GM10847 (cell line): Measurements from ENCODE around the gene LPCAT1.
A peak's percentile ranks its signal among the peaks of the same experiment; 100 is the strongest.

ENCODE experiments used
- POLR2A ChIP-seq: IDR thresholded peaks from 2 replicates; pipeline ENCODE4 v1.6.1; 2011; ENCODE audit not compliant: insufficient read length; ENCODE audit errors: extremely low read depth

The LPCAT1 gene

DNA sequence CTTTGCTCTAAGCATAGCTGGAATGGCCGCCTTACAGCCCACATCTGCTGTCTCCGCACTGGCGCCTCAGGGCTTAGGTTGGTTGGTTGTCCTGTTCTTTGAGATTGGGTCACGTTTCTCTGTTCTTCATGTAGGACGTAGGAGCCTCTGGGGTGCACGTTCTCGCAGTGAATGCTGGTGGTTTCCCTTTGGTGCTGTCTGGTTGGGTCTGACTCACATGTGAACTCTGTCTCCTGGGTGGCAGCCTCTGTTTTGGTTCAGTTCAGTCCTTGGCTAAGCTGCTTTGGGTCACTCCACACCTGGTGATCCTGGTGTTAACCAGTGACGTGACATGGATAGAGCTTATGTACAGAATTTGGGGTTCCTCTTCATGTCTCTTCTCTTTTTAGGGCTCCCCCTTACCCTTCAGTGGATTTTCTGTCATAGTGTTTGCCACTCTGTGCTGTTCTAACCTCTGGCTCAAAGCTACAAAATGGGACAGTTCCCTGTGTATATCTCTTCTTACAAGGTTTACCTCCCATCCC, 12.6 kb upstream of the LPCAT1 start:
- peak; percentile 23 for TF ChIP-seq POLR2A

DNA sequence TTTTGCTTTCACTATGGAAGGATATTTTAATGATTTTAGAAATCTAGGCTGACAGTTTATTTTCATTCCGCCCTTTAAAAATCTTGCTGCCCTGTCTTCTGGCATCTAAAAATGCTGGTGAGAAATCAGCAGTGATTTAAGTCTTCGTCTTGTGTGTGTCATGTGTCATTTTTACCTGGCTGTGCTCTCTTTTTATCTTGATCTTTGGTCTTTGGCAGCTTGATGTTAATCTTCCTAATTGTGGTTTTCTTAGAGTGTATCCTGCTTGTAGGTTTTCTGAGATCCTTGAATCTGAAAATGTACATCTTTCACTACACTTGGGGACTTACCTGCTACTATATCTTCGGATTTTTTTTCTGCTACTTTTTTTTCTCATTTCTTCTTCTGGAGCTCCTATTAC, 11.9 kb upstream of the LPCAT1 start:
- no peak for TF ChIP-seq POLR2A

DNA sequence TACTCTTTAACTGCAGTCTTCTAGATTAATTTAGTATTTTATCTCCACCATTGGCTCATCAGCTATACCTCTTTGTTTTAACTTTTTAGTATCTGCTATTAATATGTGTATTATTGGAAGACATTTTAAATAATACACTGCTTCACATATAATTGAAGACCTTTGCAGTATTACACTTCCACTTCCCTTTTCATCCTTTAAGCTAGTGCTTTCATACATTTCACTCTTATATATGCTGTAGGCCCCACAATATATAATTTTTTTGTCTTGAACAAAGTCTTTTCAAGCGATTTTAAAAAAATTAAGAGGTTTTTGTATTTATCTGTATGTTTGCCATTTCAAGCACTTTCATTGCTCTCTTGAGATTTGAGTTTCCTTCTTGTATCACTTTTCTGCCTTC, 8.6 kb upstream of the LPCAT1 start:
- TF ChIP-seq POLR2A = no peak

DNA sequence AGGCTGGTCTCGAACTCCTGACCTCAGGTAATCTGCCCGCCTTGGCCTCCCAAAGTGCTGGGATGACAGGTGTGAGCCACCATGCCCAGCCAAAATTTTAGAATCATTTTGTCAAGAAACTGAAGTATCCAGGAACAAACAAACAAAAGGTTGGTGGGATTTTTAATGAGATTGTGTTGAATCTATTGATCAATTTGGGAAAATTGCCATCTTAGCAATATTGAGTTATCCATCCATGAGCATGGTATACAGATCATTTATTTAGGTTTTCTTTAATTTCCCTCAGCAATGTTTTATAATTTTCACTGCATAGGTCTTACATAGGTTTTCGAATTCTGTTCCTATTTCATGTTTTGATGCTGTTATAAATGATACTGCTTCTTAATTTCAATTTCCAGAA, 5.7 kb upstream of the LPCAT1 start:
- no peak for TF ChIP-seq POLR2A

DNA sequence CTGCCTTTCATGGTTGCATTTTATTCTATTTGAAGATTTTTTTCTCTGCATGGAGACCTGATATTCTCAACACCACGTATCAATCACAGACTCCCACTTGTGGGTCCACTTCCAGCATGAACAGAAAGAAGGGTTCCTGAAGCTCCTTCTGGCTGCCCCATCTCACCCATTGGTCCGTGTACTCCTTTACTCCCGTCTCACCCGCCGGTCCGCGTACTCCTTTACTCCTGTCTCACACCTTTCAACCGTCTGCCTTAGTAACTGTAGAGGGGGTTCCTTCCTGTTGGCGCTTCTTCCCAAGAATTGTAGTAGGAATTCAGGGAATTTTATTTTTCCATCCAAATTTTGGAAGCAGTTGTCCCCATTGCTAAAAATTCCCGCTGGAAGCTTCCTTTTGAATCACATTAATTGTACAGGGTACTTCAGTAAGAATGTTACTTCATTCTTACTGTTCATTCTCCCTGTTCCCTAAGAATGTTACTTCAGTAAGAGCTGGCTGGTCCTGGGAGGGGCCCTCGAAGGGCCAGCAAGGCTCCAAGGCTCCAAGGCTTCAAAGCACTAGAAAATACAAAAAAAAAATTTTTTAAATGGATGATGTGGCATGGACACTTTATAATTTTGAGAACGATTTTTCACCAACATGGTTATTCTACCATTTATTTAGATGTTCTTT, 3.9 kb upstream of the LPCAT1 start:
- no peak for TF ChIP-seq POLR2A

DNA sequence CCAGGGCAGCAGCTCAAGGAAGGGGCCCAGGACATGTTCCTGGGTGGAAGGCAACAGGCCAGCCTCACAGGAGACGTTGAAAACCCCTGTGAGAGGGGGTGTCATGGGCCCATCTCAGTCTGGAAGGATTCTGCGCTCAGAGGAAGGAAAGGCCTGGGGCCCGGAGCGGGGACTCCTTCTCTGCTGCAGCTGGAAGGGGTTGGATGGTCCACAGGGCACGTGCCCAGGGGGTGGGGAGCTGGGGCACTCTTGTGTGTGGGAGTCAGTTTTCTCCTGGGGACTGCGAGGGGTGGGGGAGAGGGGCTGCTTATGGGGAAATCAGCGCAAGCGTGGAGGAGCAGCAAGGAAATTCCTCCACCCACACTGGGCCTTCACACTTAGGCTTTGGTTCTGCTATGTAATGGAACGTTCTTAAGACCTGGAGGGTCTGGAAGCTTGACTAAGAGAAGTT, 2.9 kb upstream of the LPCAT1 start:
- TF ChIP-seq POLR2A = no peak

DNA sequence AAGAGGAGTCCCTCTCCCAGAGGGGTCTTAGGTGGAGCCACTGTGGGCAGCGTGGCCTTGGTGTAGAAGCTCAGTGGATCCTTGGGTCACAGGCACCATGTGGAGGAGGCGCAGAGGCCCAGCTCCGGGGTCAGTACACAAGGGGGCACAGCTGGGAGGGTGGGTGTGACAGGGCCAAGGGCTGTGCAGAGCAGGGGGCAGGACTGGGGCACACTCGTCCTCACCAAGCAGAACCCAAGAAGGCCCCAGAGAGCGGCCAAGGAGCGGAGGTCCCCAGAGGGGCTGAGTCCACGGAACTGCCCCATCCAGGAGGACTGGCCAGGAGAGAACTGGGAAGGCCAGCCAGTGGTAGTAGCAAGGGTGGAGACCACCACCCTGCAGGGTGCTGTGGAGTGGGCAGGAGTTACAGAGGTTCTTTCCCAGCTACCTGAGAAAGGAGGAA, 2.5 kb upstream of the LPCAT1 start:
- TF ChIP-seq POLR2A = no peak

DNA sequence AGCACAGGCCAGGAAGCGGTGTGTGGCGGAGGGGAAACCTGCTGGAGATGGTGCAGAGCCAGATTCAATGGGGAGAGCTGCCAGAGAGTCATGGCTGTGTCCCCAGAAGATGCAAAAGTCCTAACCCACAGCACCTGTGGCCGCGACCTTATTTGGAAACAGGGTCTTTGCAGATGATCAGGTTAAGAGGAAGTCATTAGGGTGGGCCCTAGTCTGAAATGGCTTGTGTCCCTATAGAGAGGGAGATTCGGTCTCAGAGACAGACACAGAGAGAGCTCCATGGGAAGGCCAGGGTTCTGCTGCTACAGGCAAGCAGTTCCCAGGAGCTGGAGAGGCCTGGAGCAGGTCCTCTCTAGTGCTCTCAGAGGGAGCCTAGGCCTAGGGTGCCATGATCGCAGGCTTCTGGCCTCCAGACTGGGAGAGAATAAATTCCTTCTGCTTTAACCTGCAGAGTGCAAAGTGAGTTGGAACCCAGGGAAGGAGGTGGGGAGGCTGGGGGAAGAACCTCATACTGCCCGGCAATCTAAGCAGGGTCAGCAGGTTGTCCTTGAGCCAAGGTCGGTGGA, 1.9 kb upstream of the LPCAT1 start:
- no peak for TF ChIP-seq POLR2A

DNA sequence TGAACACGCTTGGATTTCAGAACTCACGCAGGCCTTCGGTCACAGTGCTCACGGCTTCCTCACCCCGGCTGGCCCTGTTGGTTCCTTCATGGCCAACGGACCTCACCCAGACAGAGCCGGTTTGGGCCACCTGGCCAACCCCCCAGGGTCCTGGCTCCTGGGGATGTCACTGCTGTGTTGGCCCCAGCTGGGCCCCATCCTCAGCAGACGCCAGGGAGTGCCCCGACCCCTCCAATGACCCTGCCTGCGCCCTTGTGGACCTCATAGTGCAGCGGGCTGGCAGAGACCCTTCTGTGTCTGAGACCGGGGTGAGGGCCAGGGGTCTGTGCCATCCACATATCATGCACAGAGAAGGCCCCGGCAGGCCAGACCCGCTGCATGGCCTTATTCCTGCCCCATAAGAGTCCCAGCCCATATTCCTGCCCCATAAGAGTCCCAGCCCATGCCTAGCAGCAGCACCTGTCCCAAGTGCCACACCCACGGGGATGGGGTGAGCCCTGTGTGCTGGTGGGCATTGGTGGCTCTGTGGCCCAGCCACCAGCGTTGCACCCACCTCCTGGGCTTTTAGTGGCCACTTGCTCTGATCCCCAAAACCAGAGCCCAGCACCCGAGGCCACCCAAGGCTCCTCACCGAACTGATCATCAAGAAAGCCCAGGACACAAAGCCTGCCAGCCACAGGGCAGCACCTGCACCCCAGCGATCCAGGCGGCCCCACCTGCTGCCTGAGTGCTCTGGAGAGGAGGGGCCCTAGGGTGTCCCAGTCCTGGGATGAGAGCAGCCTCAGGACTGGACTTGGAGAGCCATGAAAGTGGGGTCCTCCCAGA, 1.3 kb upstream of the LPCAT1 start:
- no peak for TF ChIP-seq POLR2A

DNA sequence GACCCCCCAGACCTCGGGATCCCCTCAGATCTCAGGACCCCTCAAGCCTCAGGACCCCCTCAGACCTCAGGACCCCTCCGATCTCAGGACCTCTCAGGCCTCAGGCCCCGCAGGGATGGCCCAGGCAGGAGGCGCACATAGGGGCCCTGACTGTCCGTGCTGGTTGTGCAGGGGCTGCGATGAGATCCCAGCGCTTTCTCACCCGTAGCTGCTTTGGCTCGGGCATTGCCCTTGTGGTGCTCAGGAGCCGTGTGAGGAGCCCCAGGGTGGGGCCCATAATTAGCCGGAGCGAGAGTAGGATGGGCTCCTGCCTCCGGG, 680 bp upstream of the LPCAT1 start:
- TF ChIP-seq POLR2A = no peak

DNA sequence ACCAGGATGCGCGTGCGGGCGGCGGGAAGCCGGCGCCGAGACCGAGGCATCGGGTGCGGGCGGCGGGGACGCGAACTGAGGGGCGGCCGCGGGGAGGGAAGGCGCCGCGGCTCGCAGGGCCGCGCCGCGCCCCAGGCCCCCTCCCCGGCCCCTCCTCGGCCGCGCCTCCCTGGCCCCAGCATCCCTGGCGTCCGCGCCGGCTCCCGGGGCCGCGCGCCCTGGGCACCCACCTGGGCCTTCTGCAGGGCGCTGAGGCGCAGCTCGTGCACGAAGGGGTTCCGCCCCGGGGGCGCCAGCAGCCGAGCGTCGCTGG, 324 bp downstream of the LPCAT1 start:
- TF ChIP-seq POLR2A = no peak

DNA sequence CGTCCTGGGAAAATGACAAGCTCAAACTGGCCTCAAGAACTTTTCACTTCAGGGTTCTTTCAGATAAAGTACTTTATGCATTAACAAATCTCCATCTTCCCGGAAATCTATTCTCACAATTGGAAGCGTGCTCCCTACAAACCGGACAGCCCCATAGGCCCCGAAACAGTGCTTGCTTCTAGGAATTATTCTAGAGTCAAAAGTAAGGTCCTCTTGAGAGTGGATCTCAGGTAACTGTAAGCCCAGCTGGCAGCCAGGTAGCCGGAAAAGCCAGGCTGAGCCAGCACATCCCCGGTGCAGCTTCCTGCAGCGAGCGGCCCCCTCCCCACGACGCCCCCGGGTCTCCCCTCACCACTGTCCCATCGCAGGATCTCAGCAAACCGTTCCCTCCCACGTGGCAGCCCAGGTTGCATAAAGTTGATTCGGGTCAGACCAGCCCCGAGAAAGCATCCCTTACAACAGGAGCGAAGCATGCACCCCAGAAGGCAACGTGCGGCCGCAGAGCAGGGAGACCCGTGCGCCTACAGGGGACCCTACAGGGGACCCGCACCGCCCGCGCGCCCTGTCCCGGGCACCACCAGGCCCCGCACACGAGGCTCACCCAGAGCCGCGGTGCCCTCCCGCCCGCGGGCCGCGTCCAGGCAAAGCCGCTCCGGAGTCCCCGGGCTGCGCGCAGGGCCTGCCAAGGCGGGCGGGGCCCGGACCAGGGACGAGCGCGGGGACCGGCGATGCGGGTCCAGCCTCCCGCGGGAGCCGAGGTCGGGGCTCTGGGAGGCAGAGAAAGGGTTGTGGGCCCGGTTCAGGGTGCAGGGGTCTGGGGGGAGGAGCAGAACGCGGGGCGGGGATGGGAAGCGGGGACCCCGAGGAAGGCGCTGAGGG, 920 bp downstream of the LPCAT1 start:
- TF ChIP-seq POLR2A = no peak

DNA sequence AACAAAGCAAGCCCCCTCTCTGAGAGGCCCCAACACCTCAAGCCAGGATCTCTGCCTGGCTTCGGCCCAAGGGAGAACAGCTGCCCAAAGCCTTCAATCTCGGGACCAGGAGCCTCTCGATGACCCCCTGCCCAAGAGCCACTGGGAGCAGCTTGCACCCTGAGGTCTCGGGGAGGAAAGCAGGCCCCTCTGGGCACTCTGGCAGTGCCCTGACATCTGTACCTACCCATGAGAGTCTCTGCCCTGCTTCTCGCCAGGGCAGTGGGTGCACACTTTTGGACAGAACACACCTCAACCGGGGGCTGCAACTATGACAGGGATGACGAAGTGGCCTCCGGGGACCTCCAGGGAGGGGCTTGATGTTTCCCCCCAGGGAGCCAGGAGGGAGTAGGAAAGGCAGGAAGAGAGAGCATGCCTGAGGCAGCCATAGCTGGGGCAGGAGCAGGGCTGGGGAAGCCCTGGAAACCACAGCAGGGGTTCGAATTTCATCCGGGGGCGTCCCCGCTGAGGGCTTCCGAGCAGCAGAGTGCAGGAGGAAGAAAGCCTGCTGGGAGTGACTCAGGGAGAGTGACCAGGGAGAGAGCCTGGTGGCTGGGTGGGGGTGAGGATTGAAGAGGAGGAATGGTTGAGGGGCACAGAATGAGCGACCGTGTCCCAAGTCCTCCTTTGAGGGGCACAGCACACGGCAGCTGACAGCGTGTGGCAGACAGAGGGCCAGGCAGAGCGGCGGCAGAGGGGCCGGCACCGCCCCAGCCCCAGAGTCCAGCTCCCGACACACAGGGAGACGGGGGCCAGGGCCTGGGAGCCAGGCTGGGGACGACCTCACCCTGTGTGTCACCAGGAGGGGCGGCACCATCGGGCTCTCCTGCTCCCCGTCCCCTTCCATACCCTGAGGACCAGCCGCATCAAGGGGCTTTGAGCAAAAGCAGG, 1.8 kb downstream of the LPCAT1 start:
- no peak for TF ChIP-seq POLR2A

DNA sequence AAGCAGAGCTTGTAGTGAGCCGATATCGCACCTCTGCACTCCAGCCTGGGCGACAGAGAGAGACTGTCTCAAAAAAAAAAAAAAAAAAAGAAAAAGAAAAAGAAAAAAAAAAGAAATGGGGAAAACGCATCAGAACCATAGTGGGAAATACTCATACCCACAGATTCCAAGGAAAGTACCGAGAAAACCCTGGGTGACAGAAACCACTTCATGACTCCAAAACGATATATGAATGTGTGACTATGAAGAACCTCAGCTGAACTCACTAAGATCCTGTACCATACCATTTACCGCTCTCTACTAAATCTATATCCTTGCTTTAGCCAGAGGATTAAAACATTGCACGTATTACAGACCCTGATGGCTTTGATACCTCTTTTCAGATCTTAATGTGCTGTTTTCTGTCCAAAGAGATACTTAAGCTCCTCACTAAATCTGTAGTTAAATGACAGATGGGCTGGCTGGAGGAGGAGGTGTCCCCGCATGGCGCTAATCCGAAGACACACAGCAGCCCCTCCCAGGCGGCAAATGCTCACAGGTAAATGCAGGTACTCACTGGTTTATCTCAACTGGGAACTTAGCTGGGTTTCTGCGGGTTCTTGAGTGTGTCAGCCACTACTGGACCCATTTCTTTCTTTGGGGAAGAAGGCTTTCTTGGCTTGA, 2.8 kb downstream of the LPCAT1 start:
- TF ChIP-seq POLR2A = no peak
